ENCODE results near the gene ATL1. TPM values are rescaled to one million over a fixed set of nuclear protein-coding genes. Genes with fewer than 3 reads are reported as not detected.

Gene ATL1
- total RNA-seq, result 10.3 and 13.8 TPM in 2 replicates

GRCh38 chr14:50559990-50560930 is at the start of gene ATL1:
Gene ATL1, plus strand, starts transcription at chr14:50560145. Its CDS starts 121 bp downstream, at chr14:50560266.

GRCh38 chr14:50532502-50533240 is 27.3 kb upstream of the ATL1 start, which contains the start of gene MAP4K5:
Gene MAP4K5, minus strand, starts transcription at chr14:50532569. Its CDS starts 520 bp downstream, at chr14:50532049.

GRCh38 chr14:50667996-50668825 is 108.3 kb downstream of the ATL1 start, which contains the start of gene SAV1:
Gene SAV1, minus strand, starts transcription at chr14:50668306. Its CDS starts 339 bp downstream, at chr14:50667967.

Other genes with a start within 250 kb of the ATL1 start
- gene L2HGDH, start 247.9 kb upstream of the ATL1 start, total RNA-seq, result 5.6 and 7.4 TPM in 2 replicates
- 4.0 and 9.3 TPM in 2 replicates for gene DMAC2L, start 247.8 kb upstream of the ATL1 start, total RNA-seq
- gene CDKL1, start 163.3 kb upstream of the ATL1 start, total RNA-seq, result 24.6 and 48.5 TPM in 2 replicates
- 52.5 and 59.7 TPM in 2 replicates for gene MAP4K5, start 27.6 kb upstream of the ATL1 start, total RNA-seq
- 50.0 and 60.9 TPM in 2 replicates for gene SAV1, start 108.2 kb downstream of the ATL1 start, total RNA-seq